Liver (tissue), 9 donors: Measurements from ENCODE around the gene PRPF6. TPM values are rescaled to one million over a fixed set of nuclear protein-coding genes. Genes with fewer than 3 reads are reported as not detected.

Source experiments
- DNase-seq: peaks from one replicate; pipeline ENCODE4 v3.0.0-alpha.2; 2017; ENCODE audit warnings: low spot score
- H3K27ac ChIP-seq, 2 donors: one replicate each; pipeline ENCODE4 v1.7.0; 2013; ENCODE audit warnings: inconsistent platforms in 2 of 2, low read length in 2 of 2, control low read depth in 1 of 2, low read depth in 1 of 2, mild to moderate bottlenecking in 1 of 2
- H3K27me3 ChIP-seq, 4 donors: one replicate each; pipeline versions ENCODE4 v1.6.1 to v1.7.0; 2013; ENCODE audit warnings: low read length in 3 of 4, inconsistent platforms in 1 of 4, mild to moderate bottlenecking in 1 of 4, moderate library complexity in 1 of 4; ENCODE audit not compliant: control insufficient read depth in 4 of 4, insufficient read depth in 4 of 4
- H3K36me3 ChIP-seq, 4 donors: one replicate each; pipeline versions ENCODE4 v1.6.1 to v1.7.0; 2013; ENCODE audit warnings: low read length in 3 of 4, mild to moderate bottlenecking in 3 of 4, low read depth in 1 of 4, moderate library complexity in 1 of 4; ENCODE audit not compliant: control insufficient read depth in 4 of 4, insufficient read depth in 3 of 4
- H3K4me1 ChIP-seq, 4 donors: one replicate each; pipeline versions ENCODE4 v1.6.1 to v1.7.0; 2013; ENCODE audit warnings: low read length in 3 of 4, mild to moderate bottlenecking in 3 of 4, moderate library complexity in 1 of 4; ENCODE audit not compliant: control insufficient read depth in 4 of 4, insufficient read depth in 4 of 4
- H3K4me3 ChIP-seq, 3 donors: one replicate each; pipeline versions ENCODE4 v1.6.1 to v1.7.0; 2013; ENCODE audit warnings: low read length in 3 of 3, control low read depth in 1 of 3, low read depth in 1 of 3, mild to moderate bottlenecking in 1 of 3
- H3K9ac ChIP-seq, 2 donors: one replicate each; pipeline ENCODE4 v1.7.0; 2013; ENCODE audit warnings: low read length in 2 of 2, mild to moderate bottlenecking in 2 of 2, moderate library complexity in 2 of 2, control low read depth in 1 of 2, low read depth in 1 of 2
- H3K9me3 ChIP-seq, 4 donors: one replicate each; pipeline versions ENCODE4 v1.6.1 to v1.7.0; 2013; ENCODE audit warnings: low read length in 3 of 4; ENCODE audit not compliant: control insufficient read depth in 4 of 4
- CTCF ChIP-seq: fragments of 150-350 bp; IDR thresholded peaks from 2 replicates; pipeline ENCODE4 v1.5.1; 2017; ENCODE audit warnings: improper control_type of control experiment, low read depth, low read length; ENCODE audit not compliant: missing input control
- EGR1 ChIP-seq, 2 donors: IDR thresholded peaks; 2 replicates each; pipeline ENCODE4 v1.6.1; 2016 to 2018; ENCODE audit warnings: antibody characterized with exemption in 2 of 2, low read depth in 2 of 2
- JUND ChIP-seq, 2 donors: IDR thresholded peaks; 2 replicates each; pipeline ENCODE4 v1.6.1; 2016; ENCODE audit warnings: antibody characterized with exemption in 2 of 2
- REST ChIP-seq: IDR thresholded peaks from 2 replicates; pipeline ENCODE4 v1.6.1; 2016; ENCODE audit warnings: antibody characterized with exemption, mild to moderate bottlenecking
- RXRA ChIP-seq, 2 donors: IDR thresholded peaks; 2 replicates each; pipeline ENCODE4 v1.6.1; 2017 to 2018; ENCODE audit warnings: antibody characterized with exemption in 2 of 2, mild to moderate bottlenecking in 1 of 2
- SP1 ChIP-seq: IDR thresholded peaks from 2 replicates; pipeline ENCODE4 v1.6.1; 2018; ENCODE audit warnings: antibody characterized with exemption, mild to moderate bottlenecking
- TAF1 ChIP-seq: conservative IDR thresholded peaks from 2 replicates; pipeline ENCODE4 v1.6.1; 2016; ENCODE audit warnings: antibody characterized with exemption, mild to moderate bottlenecking
- YY1 ChIP-seq: IDR thresholded peaks from 2 replicates; pipeline ENCODE4 v1.6.1; 2016; ENCODE audit warnings: antibody characterized with exemption, mild to moderate bottlenecking
- ZBTB33 ChIP-seq: IDR thresholded peaks from 2 replicates; pipeline ENCODE4 v1.6.1; 2016; ENCODE audit warnings: antibody characterized with exemption
- WGBS: extraction: QIAGEN DNeasy Blood & Tissue Kit; methylation state at CpG from one replicate; pipeline ENCODE4 v1.1.7; 2013; 5-methylcytosine and 5-hydroxymethylcytosine counted together
- polyA plus RNA-seq, 2 donors: library from polyadenylated mRNA; stranded (reverse) in 1 of 2; unstranded in 1 of 2; fragments of 200-250 nt in 1 of 2; fragments of >200 nt in 1 of 2; fragmentation: Nextera tagmentation in 1 of 2; extraction: Ambion mirVana in 1 of 2; gene quantifications; one replicate each; pipeline versions ENCODE4 v1.2.1 to v1.2.3, GENCODE V29; 2013 to 2015
- total RNA-seq, 2 donors: library from RNA; depleted of rRNA; stranded (reverse); fragments of >200 nt; gene quantifications; one replicate each; pipeline ENCODE4 v1.2.3, GENCODE V29; 2014
- donor health status: healthy.
- donor health status: healthy.
- donor health status: healthy.
- donor health status: healthy.
- donor health status: healthy.

PRPF6 gene
- total and polyA plus RNA-seq, 4 donors, result 16.3 to 24.9 (median 23.1) TPM

- Histone ChIP-seq H3K9me3 (no peaks in the 10 kb centered on the region), H3K27me3 (no peaks in the 10 kb centered on the region), H3K27ac (no peak overlapping the region), H3K4me3 (no peak overlapping the region), H3K36me3 (peaks cover 16 to 46% (median 18%) of the 10 kb centered on the region in 4 donors), H3K4me1 (peaks cover 6 to 21% (median 17%) of the 10 kb centered on the region in 4 donors), H3K9ac (no peak overlapping the region)
- WGBS, result 94% methylated on average over 35 of the region's 35 CpGs
- TF ChIP-seq TAF1, result no peak
- TF ChIP-seq YY1, result no peak
- no peak for DNase-seq
Measured at GRCh38 chr20:63944078-63944941, 36.6 kb upstream of the PRPF6 start.

DNA sequence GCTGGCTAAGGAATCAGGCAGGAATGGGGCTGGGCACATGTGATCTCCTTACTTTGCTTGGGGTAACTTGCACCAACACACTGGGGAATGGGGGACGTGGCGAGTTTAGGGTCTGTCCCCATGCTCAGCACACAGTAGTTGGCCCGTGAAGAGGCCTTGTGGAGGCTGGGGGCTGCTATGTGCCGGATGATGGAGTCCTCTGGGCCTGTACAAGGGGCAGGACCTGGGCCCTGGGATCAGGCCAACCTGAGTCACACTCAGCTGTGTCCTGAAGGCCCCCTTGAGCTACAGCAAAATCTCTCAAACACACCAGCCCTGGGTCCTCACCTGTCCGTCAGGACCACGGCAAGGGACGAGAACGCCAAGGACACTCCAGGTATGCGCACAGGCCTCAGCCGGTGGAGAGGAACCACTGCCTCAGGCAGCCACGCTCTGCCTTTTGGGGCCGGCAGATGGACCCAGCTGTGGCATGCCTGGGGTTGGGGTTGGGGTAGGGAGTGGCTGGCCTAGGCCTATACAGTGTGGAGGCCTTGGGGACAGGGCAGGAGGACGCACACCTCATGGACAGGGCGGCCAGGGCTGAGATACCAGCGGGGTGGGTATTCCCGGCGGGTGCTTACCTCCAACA, 35.8 kb upstream of the PRPF6 start:
- TF ChIP-seq RXRA (IDR thresholded peaks at IDR 0.05) (no peak), YY1 (no peak), EGR1 (IDR thresholded peaks at IDR 0.05; ENCODE audit: low read depth in 2 of 2) (no peak), CTCF (no peak), REST (no peak), JUND (IDR thresholded peaks at IDR 0.05) (no peak), SP1 (no peak), TAF1 (no peak), ZBTB33 (no peak)
- Histone ChIP-seq H3K4me3 (no peak overlapping the region), H3K27ac (no peak overlapping the region), H3K27me3 (no peaks in the 10 kb centered on the region), H3K36me3 (peaks cover 13 to 44% (median 17%) of the 10 kb centered on the region in 4 donors), H3K4me1 (peaks cover 11 to 30% (median 25%) of the 10 kb centered on the region in 4 donors), H3K9ac (no peak overlapping the region), H3K9me3 (no peaks in the 10 kb centered on the region)
- WGBS, result 95% methylated on average over 17 of the region's 17 CpGs
- DNase-seq, result no peak
